Transverse colon (tissue), 4 donors: Measurements from ENCODE around the gene DVL1. TPM values are rescaled to one million over a fixed set of nuclear protein-coding genes. Genes with fewer than 3 reads are reported as not detected.

Experiments used
- DNase-seq: peaks from one replicate; pipeline ENCODE4 v3.0.0-alpha.2; 2019
- H3K27ac ChIP-seq, 4 donors: fragments of 200-600 bp; sonication (generic); 2 replicates each; pipeline ENCODE4 v1.5.1; 2016 to 2018; ENCODE audit warnings: inconsistent platforms in 4 of 4
- H3K27me3 ChIP-seq: fragments of 200-600 bp; sonication (generic); 2 replicates; pipeline ENCODE4 v1.5.1; 2017; ENCODE audit warnings: inconsistent platforms
- H3K36me3 ChIP-seq, 4 donors: fragments of 200-600 bp; sonication (generic); 2 replicates each; pipeline ENCODE4 v1.5.1; 2017 to 2019; ENCODE audit warnings: inconsistent platforms in 4 of 4
- H3K4me1 ChIP-seq, 4 donors: fragments of 200-600 bp; sonication (generic); 2 replicates each; pipeline ENCODE4 v1.5.1; 2017 to 2020; ENCODE audit warnings: inconsistent platforms in 4 of 4
- H3K4me3 ChIP-seq, 4 donors: fragments of 200-600 bp; sonication (generic); 1 replicate in 1 of 4; 2 replicates in 3 of 4; pipeline versions ENCODE4 v1.5.1 to v1.6.1; 2017 to 2019; ENCODE audit warnings: inconsistent platforms in 4 of 4
- H3K9me3 ChIP-seq, 2 donors: fragments of 200-600 bp; sonication (generic); 2 replicates each; pipeline ENCODE4 v1.5.1; 2017 to 2019; ENCODE audit warnings: inconsistent platforms in 2 of 2
- EP300 ChIP-seq: sonication (generic); formaldehyde crosslinking; IDR thresholded peaks from one replicate; pipeline ENCODE4 v1.6.1; 2017; ENCODE audit warnings: antibody characterized with exemption, low read depth
- POLR2A ChIP-seq: fragments of 450-650 bp; IDR thresholded peaks from one replicate; pipeline ENCODE4 v1.6.1; 2016; ENCODE audit warnings: antibody characterized with exemption, mild to moderate bottlenecking, moderate library complexity
- POLR2AphosphoS5 ChIP-seq, 3 donors: sonication (generic); formaldehyde crosslinking; IDR thresholded peaks; one replicate each; pipeline ENCODE4 v1.6.1; 2016; ENCODE audit warnings: antibody characterized with exemption in 3 of 3
- WGBS, 2 donors: methylation state at CpG; one replicate each; pipeline ENCODE4 v1.1.5; 2018; ENCODE audit warnings: low coverage in 1 of 2; 5-methylcytosine and 5-hydroxymethylcytosine counted together
- in situ Hi-C, 4 donors: fragments of 200-750 bp; cut with MboI; loops; one replicate each; pipeline versions ENCODE4 v1.15.0 to v1.15.1; 2017; ENCODE audit warnings: low sequenced_read_pairs in 3 of 4, low pct_ligation_motif_present in 1 of 4, low pct_unique_long_range_greater_than_20kb in 1 of 4
- intact Hi-C: fragments of 100-400 bp; cut with DNase I; formaldehyde crosslinking; loops from one replicate; pipeline ENCODE4 v1.15.1; 2023; ENCODE audit warnings: low total_unique reads
- total RNA-seq, 4 donors: library from RNA; depleted of rRNA; stranded (reverse); fragments of >200 nt; gene quantifications; one replicate each; pipeline ENCODE4 v1.1.0, GENCODE V29; 2016
- TF ChIP-seq, protein P1 (sequence below), 5 experiments: fragments of 200-600 bp in 3 of 5; fragments of 450-650 bp in 2 of 5; sonication (generic) in 3 of 5; IDR thresholded peaks; 1 replicate in 2 of 5; 2 replicates in 3 of 5; pipeline ENCODE4 v1.5.1; 2016 to 2017; ENCODE audit warnings: antibody characterized with exemption in 5 of 5, inconsistent platforms in 3 of 5, mild to moderate bottlenecking in 2 of 5, moderate library complexity in 1 of 5

Gene DVL1
- total RNA-seq, 4 donors from 2014 or later = 103 to 182 (median 115) TPM

DNA sequence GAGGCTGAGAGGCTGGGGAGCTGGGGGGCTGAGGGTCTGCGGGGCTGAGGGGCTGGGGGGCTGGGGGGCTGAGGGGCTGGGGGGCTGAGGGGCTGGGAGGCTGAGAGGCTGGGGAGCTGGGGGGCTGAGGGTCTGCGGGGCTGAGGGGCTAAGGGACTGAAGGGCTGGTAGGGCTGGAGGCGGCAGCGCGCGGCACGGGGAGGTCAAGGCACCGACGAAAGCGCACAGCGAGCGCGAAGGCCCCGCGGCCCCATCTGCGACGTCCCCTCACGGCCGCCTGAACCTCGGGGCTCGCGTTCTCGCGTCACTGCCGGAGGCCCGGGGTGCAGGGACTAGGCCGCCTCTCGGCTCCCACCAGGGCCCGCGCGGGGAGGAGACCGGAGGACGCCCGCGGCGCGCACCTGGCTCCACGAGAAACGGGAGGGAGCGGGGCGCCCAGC, 25.1 kb downstream of the DVL1 start:
- peak overlapping the region; percentile 55 to 94 (median 88) for H3K4me3 ChIP-seq
- TF ChIP-seq, protein P1, sequence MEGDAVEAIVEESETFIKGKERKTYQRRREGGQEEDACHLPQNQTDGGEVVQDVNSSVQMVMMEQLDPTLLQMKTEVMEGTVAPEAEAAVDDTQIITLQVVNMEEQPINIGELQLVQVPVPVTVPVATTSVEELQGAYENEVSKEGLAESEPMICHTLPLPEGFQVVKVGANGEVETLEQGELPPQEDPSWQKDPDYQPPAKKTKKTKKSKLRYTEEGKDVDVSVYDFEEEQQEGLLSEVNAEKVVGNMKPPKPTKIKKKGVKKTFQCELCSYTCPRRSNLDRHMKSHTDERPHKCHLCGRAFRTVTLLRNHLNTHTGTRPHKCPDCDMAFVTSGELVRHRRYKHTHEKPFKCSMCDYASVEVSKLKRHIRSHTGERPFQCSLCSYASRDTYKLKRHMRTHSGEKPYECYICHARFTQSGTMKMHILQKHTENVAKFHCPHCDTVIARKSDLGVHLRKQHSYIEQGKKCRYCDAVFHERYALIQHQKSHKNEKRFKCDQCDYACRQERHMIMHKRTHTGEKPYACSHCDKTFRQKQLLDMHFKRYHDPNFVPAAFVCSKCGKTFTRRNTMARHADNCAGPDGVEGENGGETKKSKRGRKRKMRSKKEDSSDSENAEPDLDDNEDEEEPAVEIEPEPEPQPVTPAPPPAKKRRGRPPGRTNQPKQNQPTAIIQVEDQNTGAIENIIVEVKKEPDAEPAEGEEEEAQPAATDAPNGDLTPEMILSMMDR (IDR thresholded peaks at IDR 0.05) = no peak
- TF ChIP-seq POLR2AphosphoS5 (IDR thresholded peaks at IDR 0.05) (no peak), POLR2A (no peak), EP300 (no peak)
- no peak for DNase-seq
- H3K9me3 ChIP-seq = no peaks in the 10 kb centered on the region
- H3K36me3 ChIP-seq = peaks cover 0 to 9% (median 0%) of the 10 kb centered on the region in 4 donors
- intact Hi-C loops = no loop called here
- H3K27me3 ChIP-seq = no peaks in the 10 kb centered on the region
- peaks cover 24 to 31% (median 26%) of the 10 kb centered on the region in 4 donors for H3K4me1 ChIP-seq
- peak overlapping the region; percentile 90 to 98 (median 92) for H3K27ac ChIP-seq
- WGBS, 2 donors = 2% methylated on average over 19 of the region's 41 CpGs; no CpG with 5 or more reads in 1 of the 2 donors
- in situ Hi-C loops = no loop called here

DNA sequence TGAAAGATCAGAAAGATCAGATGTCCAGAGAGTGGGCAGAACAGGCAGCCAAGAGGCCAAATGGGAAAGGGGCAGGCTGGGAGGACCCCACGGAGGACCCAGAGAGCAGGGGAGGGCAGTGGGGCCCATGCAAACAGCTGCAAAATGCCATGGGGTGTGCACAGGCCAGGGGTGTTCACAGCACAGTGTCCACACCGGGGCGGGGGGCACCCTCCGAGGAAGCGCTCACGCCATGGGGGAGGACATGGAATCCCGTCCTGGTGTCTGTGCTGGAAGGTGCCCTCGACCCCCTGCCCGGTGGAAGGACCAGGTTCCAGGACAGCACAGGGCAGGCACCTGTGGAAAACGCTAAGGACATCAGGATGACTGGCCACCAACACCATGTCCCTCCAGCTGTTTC, 26.3 kb downstream of the DVL1 start:
- Histone ChIP-seq H3K4me3 (no peak overlapping the region), H3K27me3 (no peaks in the 10 kb centered on the region), H3K4me1 (peaks cover 31 to 42% (median 35%) of the 10 kb centered on the region in 4 donors), H3K27ac (no peak overlapping the region), H3K9me3 (no peaks in the 10 kb centered on the region), H3K36me3 (peaks cover 0 to 9% (median 0%) of the 10 kb centered on the region in 4 donors)
- no peak for TF ChIP-seq EP300
- no peak for TF ChIP-seq POLR2A
- TF ChIP-seq, protein P1 (IDR thresholded peaks at IDR 0.05) = no peak
- TF ChIP-seq POLR2AphosphoS5 (IDR thresholded peaks at IDR 0.05) = no peak
- DNase-seq = no peak
- intact Hi-C loops = no loop called here
- WGBS, 2 donors = 81 to 88% methylated on average over 5 to 10 of the region's 10 CpGs
- in situ Hi-C loops = no loop called here

DNA sequence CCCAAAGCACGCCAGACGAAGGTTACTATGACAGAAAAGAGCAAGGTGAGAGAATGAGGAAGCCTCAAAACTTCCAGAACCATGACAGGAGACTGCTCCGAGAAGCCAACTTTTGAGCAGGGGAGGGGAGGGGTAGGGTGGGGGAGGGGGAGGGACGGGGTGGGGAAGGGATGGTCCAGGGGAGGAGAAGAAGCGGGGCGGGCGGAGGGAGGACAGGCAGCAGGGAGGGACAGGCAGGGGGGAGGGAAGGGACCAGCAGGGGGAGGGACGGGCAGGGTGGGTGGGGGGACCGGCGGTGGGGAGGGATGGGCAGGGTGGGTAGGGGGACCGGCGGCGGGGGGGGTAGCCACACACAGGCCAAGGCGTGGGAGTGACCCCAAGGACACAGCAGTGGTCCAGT, 26.8 kb downstream of the DVL1 start:
- Histone ChIP-seq H3K4me1 (peaks cover 36 to 47% (median 40%) of the 10 kb centered on the region in 4 donors), H3K36me3 (peaks cover 0 to 3% (median 0%) of the 10 kb centered on the region in 4 donors), H3K27ac (no peak overlapping the region), H3K9me3 (no peaks in the 10 kb centered on the region), H3K4me3 (no peak overlapping the region), H3K27me3 (no peaks in the 10 kb centered on the region)
- in situ Hi-C loops (no loop called here), intact Hi-C loops (no loop called here)
- WGBS, 2 donors = 87 to 100% methylated on average over 2 to 12 of the region's 14 CpGs
- no peak for TF ChIP-seq EP300
- TF ChIP-seq, protein P1 (IDR thresholded peaks at IDR 0.05) = no peak
- TF ChIP-seq POLR2AphosphoS5 (IDR thresholded peaks at IDR 0.05) = no peak
- TF ChIP-seq POLR2A = no peak
- DNase-seq = no peak

DNA sequence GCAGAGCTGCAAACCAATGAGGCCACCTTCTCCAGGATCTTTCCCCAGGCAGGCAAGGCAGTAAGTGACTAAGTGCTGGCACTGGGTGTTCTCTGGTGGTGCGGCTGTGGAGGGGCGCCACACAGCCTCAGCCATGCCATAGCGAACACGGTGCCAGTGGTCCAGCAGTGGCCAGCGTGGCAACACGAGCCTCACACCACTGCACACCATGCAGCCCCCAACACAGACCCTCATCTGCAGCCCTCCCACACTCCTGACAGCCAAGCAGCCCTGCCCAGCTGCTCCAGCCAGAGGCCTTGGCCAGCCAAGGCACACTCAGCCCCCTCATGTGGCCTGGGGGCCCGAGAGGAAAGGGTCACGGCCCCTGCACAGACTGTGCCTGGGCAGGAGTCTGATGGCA, 27.7 kb downstream of the DVL1 start:
- DNase-seq = no peak
- H3K9me3 ChIP-seq = no peaks in the 10 kb centered on the region
- peaks cover 0 to 2% (median 0%) of the 10 kb centered on the region in 4 donors for H3K36me3 ChIP-seq
- in situ Hi-C loops (no loop called here), intact Hi-C loops (no loop called here)
- no peak overlapping the region for H3K27ac ChIP-seq
- H3K4me1 ChIP-seq = peaks cover 36 to 53% (median 41%) of the 10 kb centered on the region in 4 donors
- no peaks in the 10 kb centered on the region for H3K27me3 ChIP-seq
- WGBS, 2 donors = 84% methylated on average over 8 of the region's 8 CpGs; no CpG with 5 or more reads in 1 of the 2 donors
- TF ChIP-seq POLR2A = no peak
- TF ChIP-seq, protein P1 (IDR thresholded peaks at IDR 0.05) = no peak
- TF ChIP-seq EP300 = no peak
- TF ChIP-seq POLR2AphosphoS5 (IDR thresholded peaks at IDR 0.05) = no peak
- no peak overlapping the region for H3K4me3 ChIP-seq
